Measurements from ENCODE around the gene TRIM3.

- TF ChIP-seq EZH2 (IDR thresholded peaks at IDR 0.05; ENCODE audit: borderline replicate concordance, low read length) (no peak), CTCF (IDR thresholded peaks at IDR 0.05; ENCODE audit: low read length) (no peak)
Measured at GRCh38 chr11:6452219-6452618, 21.5 kb downstream of the TRIM3 start.

All from OCI-LY1 (cell line).